GM12878 (cell line): Measurements from ENCODE around the gene ELAVL2. TPM values are rescaled to one million over a fixed set of nuclear protein-coding genes. Genes with fewer than 3 reads are reported as not detected.

Experiments used
- ATAC-seq: fragments of 200-7000 bp; cut with Tn5 transposase; 3 replicates; pipeline ENCODE4 v1.9.1; 2020; ENCODE audit warnings: mild to moderate bottlenecking, moderate library complexity
- BruUV-seq: library from RNA; stranded (reverse); fragments of 400-500 nt; replicated peaks from 2 replicates; lab custom pipeline; 2021; lab: Mats Ljungman, UMichigan
- CTCF ChIA-PET: fragments of 300-600 bp; sonication (Branson Sonifier 250); formaldehyde crosslinking; extraction: SDS; loops from one replicate; lab custom pipeline; 2021; ENCODE audit warnings: inconsistent platforms; lab: Yijun Ruan, JAX
- POLR2A ChIA-PET: fragments of 350-600 bp; formaldehyde crosslinking; extraction: SDS; loops from one replicate; lab custom pipeline; 2021; ENCODE audit warnings: inconsistent platforms; lab: Charles Lee
- RAD21 ChIA-PET: fragments of 300-600 bp; sonication (Branson Sonifier 250); formaldehyde crosslinking; loops from one replicate; lab custom pipeline; 2023; ENCODE audit warnings: antibody characterized with exemption; ENCODE audit not compliant: unreplicated experiment; lab: Charles Lee
- SMC1A ChIA-PET: fragments of 300-600 bp; sonication (Branson Sonifier 250); formaldehyde crosslinking; loops from one replicate; lab custom pipeline; 2023; ENCODE audit not compliant: unreplicated experiment, uncharacterized antibody; lab: Charles Lee
- DNase-seq: peaks from one replicate; pipeline ENCODE4 v3.0.0-alpha.2; 2011; ENCODE audit warnings: low read depth, low spot score
- FAIRE-seq: peaks from 3 replicates; lab custom pipeline; 2011; peaks lifted over from hg19 to GRCh38; lab: Jason Lieb, UNC
- H2AFZ ChIP-seq: 2 replicates; pipeline ENCODE4 v1.6.0; 2011; ENCODE audit warnings: low read depth, low read length, control low read depth; ENCODE audit not compliant: control insufficient read depth
- H3K27ac ChIP-seq: 2 replicates; pipeline ENCODE4 v1.5.1; 2011; ENCODE audit warnings: control low read depth; ENCODE audit not compliant: control insufficient read depth, insufficient read depth
- H3K27me3 ChIP-seq, 2 experiments: replicated peaks in 1 of 2; 2 replicates each; pipeline versions ENCODE4 v1.6.0 to v1.6.1; 2011; ENCODE audit warnings: low read length in 1 of 2; ENCODE audit not compliant: control insufficient read depth in 2 of 2, insufficient read depth in 2 of 2
- H3K36me3 ChIP-seq, 2 experiments: 2 replicates each; pipeline ENCODE4 v1.5.1; 2011; ENCODE audit warnings: low read length in 1 of 2; ENCODE audit not compliant: control insufficient read depth in 2 of 2, insufficient read depth in 2 of 2
- H3K4me1 ChIP-seq: 2 replicates; pipeline ENCODE4 v1.6.1; 2011; ENCODE audit warnings: mild to moderate bottlenecking, low read length, moderate library complexity, mixed read lengths; ENCODE audit not compliant: control insufficient read depth, insufficient read depth
- H3K4me2 ChIP-seq: 2 replicates; pipeline ENCODE4 v1.6.0; 2011; ENCODE audit warnings: control low read depth; ENCODE audit not compliant: control insufficient read depth, insufficient read depth
- H3K4me3 ChIP-seq: fragments of 200-600 bp; sonication (generic); 2 replicates; pipeline ENCODE4 v1.5.1; 2016
- H3K79me2 ChIP-seq: 2 replicates; pipeline ENCODE4 v1.6.0; 2011; ENCODE audit warnings: low read length; ENCODE audit not compliant: control insufficient read depth, insufficient read depth
- H3K9ac ChIP-seq: 2 replicates; pipeline ENCODE4 v1.8.0; 2011; ENCODE audit warnings: low read length, control low read depth, mixed read lengths; ENCODE audit not compliant: control insufficient read depth, insufficient read depth
- H3K9me3 ChIP-seq: replicated peaks from 3 replicates; pipeline ENCODE4 v1.5.1; 2011; ENCODE audit warnings: mild to moderate bottlenecking, low read length; ENCODE audit not compliant: control insufficient read depth, insufficient read depth
- H4K20me1 ChIP-seq: 2 replicates; pipeline ENCODE4 v1.6.0; 2011; ENCODE audit not compliant: control insufficient read depth, insufficient read depth
- BACH1 ChIP-seq: fragments of 450-650 bp; IDR thresholded peaks from 2 replicates; pipeline ENCODE4 v1.6.1; 2017; ENCODE audit warnings: mild to moderate bottlenecking, borderline replicate concordance
- CEBPB ChIP-seq, 2 experiments: fragments of 150-350 bp in 1 of 2; IDR thresholded peaks; 2 replicates each; pipeline ENCODE4 v1.6.1; 2012 to 2014; ENCODE audit warnings: low read depth in 2 of 2, low read length in 2 of 2, borderline replicate concordance in 1 of 2, inconsistent platforms in 1 of 2
- CHD1 ChIP-seq: IDR thresholded peaks from 2 replicates; pipeline ENCODE4 v1.6.1; 2012; ENCODE audit warnings: low read depth, low read length, improper control_type of control experiment
- IRF3 ChIP-seq: fragments of 450-650 bp; IDR thresholded peaks from 2 replicates; pipeline ENCODE4 v1.6.1; 2014; ENCODE audit warnings: mild to moderate bottlenecking
- IRF5 ChIP-seq: fragments of 450-650 bp; IDR thresholded peaks from 2 replicates; pipeline ENCODE4 v1.6.1; 2017; ENCODE audit warnings: borderline replicate concordance
- JUND ChIP-seq: IDR thresholded peaks from 2 replicates; pipeline ENCODE4 v1.6.1; 2012; ENCODE audit warnings: low read depth, mild to moderate bottlenecking, low read length, improper control_type of control experiment, moderate library complexity
- KLF5 ChIP-seq: fragments of 450-650 bp; IDR thresholded peaks from 2 replicates; pipeline ENCODE4 v1.6.1; 2014; ENCODE audit warnings: mild to moderate bottlenecking; ENCODE audit not compliant: partially characterized antibody
- POLR2A ChIP-seq: IDR thresholded peaks from 2 replicates; pipeline ENCODE4 v1.6.1; 2011; ENCODE audit warnings: low read depth, mild to moderate bottlenecking, low read length
- POLR2AphosphoS2 ChIP-seq: IDR thresholded peaks from 2 replicates; pipeline ENCODE4 v1.6.1; 2011; ENCODE audit warnings: low read depth, mild to moderate bottlenecking, low read length, improper control_type of control experiment, moderate library complexity
- RAD21 ChIP-seq: IDR thresholded peaks from 2 replicates; pipeline ENCODE4 v1.6.1; 2011; ENCODE audit warnings: mild to moderate bottlenecking, low read depth, low read length, moderate library complexity; ENCODE audit not compliant: insufficient read depth
- RAD51 ChIP-seq: fragments of 450-650 bp; IDR thresholded peaks from 2 replicates; pipeline ENCODE4 v1.6.1; 2016; ENCODE audit warnings: moderate library complexity, mild to moderate bottlenecking, inconsistent platforms
- SP1 ChIP-seq: IDR thresholded peaks from one replicate; pipeline ENCODE4 v1.6.1; 2011; ENCODE audit warnings: low read depth, low read length
- STAT3 ChIP-seq: IDR thresholded peaks from 2 replicates; pipeline ENCODE4 v1.6.1; 2011; ENCODE audit warnings: low read depth, low read length, improper control_type of control experiment
- TCF7 ChIP-seq: IDR thresholded peaks from 2 replicates; pipeline ENCODE4 v1.6.1; 2014; ENCODE audit warnings: antibody characterized with exemption, borderline replicate concordance
- YBX1 ChIP-seq: fragments of 450-650 bp; IDR thresholded peaks from 2 replicates; pipeline ENCODE4 v1.6.1; 2016; ENCODE audit warnings: antibody characterized with exemption
- ZNF217 ChIP-seq: fragments of 450-650 bp; IDR thresholded peaks from 2 replicates; pipeline ENCODE4 v1.6.1; 2017; ENCODE audit warnings: antibody characterized with exemption, mild to moderate bottlenecking
- ZNF274 ChIP-seq: IDR thresholded peaks from one replicate; pipeline ENCODE4 v1.8.0; 2011; ENCODE audit not compliant: insufficient read length, insufficient read depth
- WGBS: methylation state at CpG from one replicate; pipeline ENCODE4 v1.1.6; 2016; ENCODE audit warnings: low lambda C conversion rate; ENCODE audit not compliant: insufficient replicate concordance, insufficient coverage; ENCODE audit errors: missing lambda C conversion rate; 5-methylcytosine and 5-hydroxymethylcytosine counted together
- in situ Hi-C: fragments of 300-500 bp; cut with MboI; formaldehyde crosslinking; loops from 9 replicates; pipeline ENCODE4 v1.14.3; 2018; ENCODE audit warnings: mixed read lengths
- intact Hi-C: fragments of 100-400 bp; cut with micrococcal nuclease; formaldehyde crosslinking; loops from one replicate; pipeline ENCODE4 v1.14.2; 2022; ENCODE audit not compliant: unreplicated experiment
- polyA plus RNA-seq, 11 experiments: library from polyadenylated mRNA; depleted of rRNA in 4 of 11; unstranded in 6 of 11; stranded (reverse) in 5 of 11; fragments of >200 nt; fragmentation: Nextera tagmentation in 4 of 11; fragmentation: Illumina TruSeq in 1 of 11; extraction: Ambion mirVana in 4 of 11; extraction: Trizol in 1 of 11; gene quantifications; 1 replicate in 1 of 11; 2 replicates in 10 of 11; pipeline versions ENCODE4 v1.2.1 to v1.2.3, GENCODE V29; 2011 to 2016; ENCODE audit warnings: inconsistent platforms in 2 of 11, missing spikeins in 2 of 11, low read depth in 1 of 11
- total RNA-seq, 4 experiments: library from RNA; depleted of rRNA in 3 of 4; stranded (reverse); fragments of >200 nt in 3 of 4; fragmentation: Illumina TruSeq in 1 of 4; extraction: Trizol in 1 of 4; gene quantifications; 2 replicates each; pipeline versions ENCODE4 v1.2.1 to v1.2.3, GENCODE V29; 2013 to 2021

Gene ELAVL2
- total and polyA plus RNA-seq, 10 of the 15 experiments (the other 5 are each of a cell fraction or from before 2014, with no cell fraction given), result 0.24 to 2.6 (median 0.76) TPM

- no peak for TF ChIP-seq JUND
- TF ChIP-seq CHD1, result no peak
- no peak for TF ChIP-seq YBX1
- no peak for TF ChIP-seq STAT3
- no peak for TF ChIP-seq ZNF274
Measured at GRCh38 chr9:23803216-23803615, 22.8 kb downstream of the ELAVL2 start (continued).

- Histone ChIP-seq H2AFZ (no peak overlapping the region), H3K4me1 (no peaks in the 10 kb centered on the region), H3K9me3 (no peaks in the 10 kb centered on the region), H3K27me3 (no peaks in the 10 kb centered on the region), H3K4me2 (no peak overlapping the region), H3K36me3 (no peaks in the 10 kb centered on the region), H3K27ac (no peak overlapping the region), H3K4me3 (no peak overlapping the region), H4K20me1 (no peaks in the 10 kb centered on the region), H3K9ac (no peak overlapping the region), H3K79me2 (no peaks in the 10 kb centered on the region)
- DNase-seq (no peak), FAIRE-seq (no peak), ATAC-seq (no peak)
- in situ Hi-C loops, result no loop called here
- TF ChIP-seq TCF7, result no peak
- TF ChIP-seq RAD21, result no peak
- TF ChIP-seq KLF5, result no peak
- no peak for TF ChIP-seq POLR2A
- no peak for TF ChIP-seq SP1
- TF ChIP-seq JUND, result no peak
- TF ChIP-seq ZNF217, result no peak
- TF ChIP-seq CEBPB (IDR thresholded peaks at IDR 0.05; ENCODE audit: borderline replicate concordance in 1 of 2, low read depth in 2 of 2, low read length in 2 of 2), result no peak
- no peak for TF ChIP-seq BACH1
- no peak for TF ChIP-seq IRF5
- no peak for TF ChIP-seq IRF3
- no peak for TF ChIP-seq POLR2AphosphoS2
- TF ChIP-seq RAD51, result no peak
- intact Hi-C loops, result no loop called here
- BruUV-seq, result no TSS peak
- ChIA-PET SMC1A (interaction anchor here (0.5 to 2.1 kb wide), 5 partner anchors 8 to 328 kb away, joined by 3 to 10 read pairs (median 3); no protein-coding TSS in a partner anchor), CTCF (interaction anchor here (0.7 to 1.9 kb wide), 3 partner anchors 11 to 36 kb away, joined by 4 read pairs; no protein-coding TSS in a partner anchor), POLR2A (interaction anchor here (0.8 to 1.3 kb wide), 2 partner anchors 8 to 32 kb away, joined by 3 read pairs; no protein-coding TSS in a partner anchor), RAD21 (interaction anchor here (1.1 to 2.3 kb wide), 4 partner anchors 11 to 44 kb away, joined by 3 to 9 read pairs (median 4); no protein-coding TSS in a partner anchor)
- 88% methylated on average over 2 of the region's 2 CpGs for WGBS
Measured at GRCh38 chr9:23801523-23801922, 24.5 kb downstream of the ELAVL2 start.
